A549 treated with ZK216348 at 1 μM for 4 hours (cell line): ENCODE data around the gene UNC5CL. TPM values are rescaled to one million over a fixed set of nuclear protein-coding genes. Genes with fewer than 3 reads are reported as not detected.

Experiments used
- total RNA-seq: library from RNA; stranded (reverse); fragments of 200-300 nt; extraction: Qiagen RNA extraction; gene quantifications from 5 replicates; pipeline ENCODE4 v1.2.3, GENCODE V29; 2022; ENCODE audit warnings: low read depth

Gene UNC5CL, protein sequence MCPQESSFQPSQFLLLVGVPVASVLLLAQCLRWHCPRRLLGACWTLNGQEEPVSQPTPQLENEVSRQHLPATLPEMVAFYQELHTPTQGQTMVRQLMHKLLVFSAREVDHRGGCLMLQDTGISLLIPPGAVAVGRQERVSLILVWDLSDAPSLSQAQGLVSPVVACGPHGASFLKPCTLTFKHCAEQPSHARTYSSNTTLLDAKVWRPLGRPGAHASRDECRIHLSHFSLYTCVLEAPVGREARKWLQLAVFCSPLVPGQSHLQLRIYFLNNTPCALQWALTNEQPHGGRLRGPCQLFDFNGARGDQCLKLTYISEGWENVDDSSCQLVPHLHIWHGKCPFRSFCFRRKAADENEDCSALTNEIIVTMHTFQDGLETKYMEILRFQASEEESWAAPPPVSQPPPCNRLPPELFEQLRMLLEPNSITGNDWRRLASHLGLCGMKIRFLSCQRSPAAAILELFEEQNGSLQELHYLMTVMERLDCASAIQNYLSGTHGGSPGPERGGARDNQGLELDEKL
- total RNA-seq, result 0.25 to 0.57 TPM (median 0.48 TPM) in 5 replicates

GRCh38 chr6:41039060-41039998 lies at the start of gene UNC5CL:
UNC5CL (minus strand) TSS chr6:41039221; CDS start chr6:41035074, 4,147 bp downstream.

GRCh38 chr6:41072836-41073202 lies 33.8 kb upstream of the UNC5CL start, which contains the start of gene NFYA:
NFYA (plus strand) TSS chr6:41072974; CDS start chr6:41079090, 6,116 bp downstream.

DNA sequence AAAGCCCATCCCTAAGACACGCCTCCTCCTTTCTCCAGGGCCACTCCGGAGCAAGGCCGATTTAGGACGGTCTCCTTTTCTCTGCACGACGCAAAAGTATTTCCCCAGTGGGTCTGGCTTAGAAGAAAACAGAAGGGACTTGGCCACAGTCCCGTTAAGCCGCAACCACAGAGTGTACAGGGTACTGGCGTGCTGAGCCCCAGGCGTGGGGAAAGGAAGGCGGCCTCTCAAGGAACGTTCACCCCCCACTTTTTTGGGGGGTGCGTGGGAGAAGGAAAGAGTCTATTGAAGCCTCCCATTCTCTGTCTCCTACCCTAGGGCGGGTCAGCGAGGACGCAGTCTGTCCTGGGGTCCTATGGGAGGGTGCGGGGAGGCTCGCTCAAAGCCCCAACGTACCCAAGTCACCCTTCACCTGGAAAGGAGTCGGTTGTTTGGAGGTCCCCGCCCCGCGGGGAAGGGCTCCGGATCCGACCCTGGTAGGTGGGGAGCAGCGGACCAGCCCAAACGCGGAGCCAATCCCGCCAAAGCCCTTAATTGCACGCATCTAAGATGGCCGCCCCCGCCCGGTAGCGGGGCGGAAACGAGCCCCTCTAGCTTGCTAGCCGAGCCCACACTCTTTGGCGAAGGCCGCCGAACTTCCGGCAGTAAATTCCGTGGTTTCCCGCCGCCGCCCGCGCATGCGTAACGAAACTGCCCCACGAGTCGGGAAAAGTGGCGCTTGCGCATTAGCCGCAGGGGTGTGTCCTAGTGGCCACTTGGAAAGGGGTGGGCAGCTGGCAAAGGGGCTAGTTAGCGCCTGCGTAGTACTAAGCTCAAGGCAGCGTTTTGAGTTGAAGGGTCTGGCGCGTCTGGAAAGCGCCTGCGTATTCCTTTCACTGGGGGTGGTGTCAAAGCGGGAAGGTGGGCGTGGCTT lies 33.2 kb upstream of the UNC5CL start, which contains the start of gene OARD1:
OARD1 (minus strand) TSS at position 434 of the 913 bp plus-strand sequence. CDS start 722 bp downstream, outside the sequence.

GRCh38 chr6:41053041-41053440 lies 14.0 kb upstream of the UNC5CL start, which contains the start of gene APOBEC2:
APOBEC2 (plus strand) TSS chr6:41053202; CDS start chr6:41053348, 146 bp downstream.

DNA sequence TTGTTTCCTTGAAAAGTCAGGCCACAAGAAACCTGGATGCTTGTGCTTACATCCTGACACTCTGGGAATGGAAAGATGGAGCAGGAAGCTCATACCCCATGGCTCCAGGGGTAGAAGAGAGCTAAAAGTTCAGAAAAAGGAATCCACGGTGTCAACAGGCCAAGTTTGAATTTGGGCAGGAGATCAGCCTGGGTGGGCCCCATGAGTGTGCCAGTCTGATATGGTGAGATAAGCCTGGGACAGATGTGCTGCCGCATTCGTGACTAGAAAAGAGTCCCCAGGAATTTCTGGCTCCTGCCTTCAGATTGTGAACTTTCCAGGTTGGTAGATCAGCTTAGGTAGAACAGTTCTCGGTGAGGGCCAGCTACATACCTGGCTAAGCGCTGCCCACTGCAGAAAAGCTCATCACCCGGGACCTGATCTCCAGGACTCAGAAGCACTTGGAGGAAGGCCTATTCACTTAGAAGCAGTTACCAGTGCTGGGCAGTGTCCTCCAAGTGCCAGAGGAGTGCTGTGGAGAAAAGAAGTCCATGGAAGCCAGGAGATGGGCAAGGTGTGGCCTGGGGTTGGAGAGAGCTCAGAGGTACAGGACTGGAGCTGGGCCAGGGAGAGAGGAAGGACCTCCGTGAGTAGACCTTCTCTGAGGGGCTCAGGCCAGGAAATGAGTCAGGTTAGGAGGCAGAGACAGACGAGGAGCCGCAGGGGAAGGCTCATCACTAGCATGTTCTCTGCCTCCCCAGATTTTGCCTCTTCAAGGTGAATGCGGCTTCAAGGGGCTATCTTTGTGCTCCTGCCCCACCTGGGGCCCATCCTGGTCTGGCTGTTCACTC lies 3.4 kb upstream of the UNC5CL start, which contains the start of gene TSPO2:
TSPO2 (plus strand) TSS at position 242 of the 830 bp plus-strand sequence; CDS start at position 761, 519 bp downstream.

Other genes starting within 250 kb of the UNC5CL start
- not detected in 5 replicates for gene TSPO2, start 3.2 kb upstream of the UNC5CL start, total RNA-seq
- not detected in 5 replicates for gene APOBEC2, start 14.0 kb upstream of the UNC5CL start, total RNA-seq
- 18.8 to 21.9 TPM (median 19.9 TPM) in 5 replicates for gene OARD1, start 33.1 kb upstream of the UNC5CL start, total RNA-seq
- 10.0 to 14.7 TPM (median 14.0 TPM) in 5 replicates for gene NFYA, start 33.8 kb upstream of the UNC5CL start, total RNA-seq
- gene TREML1, start 115.1 kb upstream of the UNC5CL start, total RNA-seq, result not detected in 5 replicates
- gene TREM2, start 123.9 kb upstream of the UNC5CL start, total RNA-seq, result not detected in 5 replicates
- not detected in 5 replicates for gene TREML2, start 161.9 kb upstream of the UNC5CL start, total RNA-seq
- not detected in 5 replicates for gene TREML4, start 189.1 kb upstream of the UNC5CL start, total RNA-seq
- 0.36 to 0.58 TPM in 2 of 5 replicates, not detected in the others for gene TREM1, start 247.5 kb upstream of the UNC5CL start, total RNA-seq